HCT116 (cell line): ENCODE measurements around the gene RAB13.

ENCODE experiments used
- EZH2phosphoT487 ChIP-seq: fragments of 200-600 bp; IDR thresholded peaks from 2 replicates; pipeline ENCODE4 v1.6.1; 2018; ENCODE audit warnings: antibody characterized with exemption, borderline replicate concordance
- POLR2A ChIP-seq: IDR thresholded peaks from 2 replicates; pipeline ENCODE4 v1.7.0; 2011; ENCODE audit warnings: borderline replicate concordance; ENCODE audit not compliant: insufficient read depth, insufficient read length; ENCODE audit errors: extremely low read depth
- TCF7L2 ChIP-seq: IDR thresholded peaks from 2 replicates; pipeline ENCODE4 v1.7.0; 2011; ENCODE audit warnings: borderline replicate concordance, inconsistent platforms; ENCODE audit not compliant: insufficient read depth, insufficient read length; ENCODE audit errors: extremely low read depth
- TF ChIP-seq, protein P1 (sequence below), 3 experiments: fragments of 200-600 bp in 1 of 3; sonication (generic) in 1 of 3; IDR thresholded peaks in 2 of 3; conservative IDR thresholded peaks in 1 of 3; 2 replicates each; pipeline ENCODE4 v1.5.1; 2012 to 2017; ENCODE audit warnings: low read depth in 2 of 3, low read length in 2 of 3, antibody characterized with exemption in 1 of 3, borderline replicate concordance in 1 of 3, control low read depth in 1 of 3, mild to moderate bottlenecking in 1 of 3, mixed read lengths in 1 of 3, mixed run types in 1 of 3, moderate library complexity in 1 of 3; ENCODE audit not compliant: insufficient read depth in 1 of 3

DNA sequence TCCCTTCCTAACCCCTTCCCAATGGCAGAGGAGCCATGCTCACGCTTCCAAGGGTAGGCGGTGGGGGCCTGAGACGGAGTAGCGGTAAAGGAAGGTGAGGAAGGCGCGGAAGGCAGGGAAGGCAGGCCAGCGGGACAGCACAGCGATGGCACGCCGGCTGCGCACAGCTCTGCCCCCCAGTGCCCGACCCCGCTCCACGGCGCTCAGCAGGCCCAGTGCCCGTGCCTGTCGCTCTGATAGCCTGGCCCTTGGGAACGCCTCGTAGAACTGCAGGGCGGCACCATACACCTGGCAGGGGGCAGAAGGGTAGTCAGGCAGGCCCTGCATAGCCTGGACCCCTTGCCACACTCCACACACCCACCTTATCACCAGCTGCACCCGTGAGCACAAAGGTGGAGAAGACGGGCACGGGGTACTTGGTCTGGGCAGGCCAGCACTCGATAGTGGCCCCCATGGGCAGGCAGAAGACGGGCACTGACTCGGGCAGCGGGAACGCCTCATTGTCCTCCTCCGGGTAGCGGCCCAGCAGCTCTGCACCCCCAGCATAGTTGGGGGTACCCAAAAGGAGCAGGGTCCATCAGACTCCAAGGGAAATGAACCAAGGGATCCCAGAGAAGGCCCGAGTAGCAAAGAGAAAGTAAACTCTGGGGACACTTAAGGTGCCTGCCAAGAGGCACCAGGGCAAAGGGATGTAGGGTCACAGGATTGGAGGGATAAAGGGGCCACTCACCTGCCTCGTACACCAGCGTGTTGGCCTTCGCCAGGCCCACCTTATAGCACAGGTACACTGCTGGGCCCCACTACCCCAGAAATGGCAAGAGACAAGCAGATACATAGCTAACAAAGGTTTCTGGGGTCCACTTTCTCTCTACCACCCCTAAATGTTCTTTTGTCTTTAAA lies 44.1 kb downstream of the RAB13 start:
- TF ChIP-seq, protein P1, sequence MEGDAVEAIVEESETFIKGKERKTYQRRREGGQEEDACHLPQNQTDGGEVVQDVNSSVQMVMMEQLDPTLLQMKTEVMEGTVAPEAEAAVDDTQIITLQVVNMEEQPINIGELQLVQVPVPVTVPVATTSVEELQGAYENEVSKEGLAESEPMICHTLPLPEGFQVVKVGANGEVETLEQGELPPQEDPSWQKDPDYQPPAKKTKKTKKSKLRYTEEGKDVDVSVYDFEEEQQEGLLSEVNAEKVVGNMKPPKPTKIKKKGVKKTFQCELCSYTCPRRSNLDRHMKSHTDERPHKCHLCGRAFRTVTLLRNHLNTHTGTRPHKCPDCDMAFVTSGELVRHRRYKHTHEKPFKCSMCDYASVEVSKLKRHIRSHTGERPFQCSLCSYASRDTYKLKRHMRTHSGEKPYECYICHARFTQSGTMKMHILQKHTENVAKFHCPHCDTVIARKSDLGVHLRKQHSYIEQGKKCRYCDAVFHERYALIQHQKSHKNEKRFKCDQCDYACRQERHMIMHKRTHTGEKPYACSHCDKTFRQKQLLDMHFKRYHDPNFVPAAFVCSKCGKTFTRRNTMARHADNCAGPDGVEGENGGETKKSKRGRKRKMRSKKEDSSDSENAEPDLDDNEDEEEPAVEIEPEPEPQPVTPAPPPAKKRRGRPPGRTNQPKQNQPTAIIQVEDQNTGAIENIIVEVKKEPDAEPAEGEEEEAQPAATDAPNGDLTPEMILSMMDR (IDR thresholded peaks at IDR 0.05 in 2 of 3, conservative IDR thresholded peaks at IDR 0.05 in 1 of 3; ENCODE audit: borderline replicate concordance in 1 of 3, insufficient read depth in 1 of 3, low read depth in 2 of 3, low read length in 2 of 3): no peak
- no peak for TF ChIP-seq EZH2phosphoT487
- TF ChIP-seq TCF7L2: no peak
- no peak for TF ChIP-seq POLR2A
